NCI-H146 treated with DMSO at 0.1 percent for 48 hours (cell line): ENCODE results near the gene CES4A.
"Not testable (repeated sequence)": the region's sequence is repeated elsewhere in the genome, so short reads cannot be mapped to it uniquely, and the experiment has no call there.

Experiments used
- DNase-seq: peaks from one replicate; lab custom pipeline; 2025; ENCODE audit not compliant: unreplicated experiment; lab: John Stamatoyannopoulos, UW

Gene CES4A

DNA sequence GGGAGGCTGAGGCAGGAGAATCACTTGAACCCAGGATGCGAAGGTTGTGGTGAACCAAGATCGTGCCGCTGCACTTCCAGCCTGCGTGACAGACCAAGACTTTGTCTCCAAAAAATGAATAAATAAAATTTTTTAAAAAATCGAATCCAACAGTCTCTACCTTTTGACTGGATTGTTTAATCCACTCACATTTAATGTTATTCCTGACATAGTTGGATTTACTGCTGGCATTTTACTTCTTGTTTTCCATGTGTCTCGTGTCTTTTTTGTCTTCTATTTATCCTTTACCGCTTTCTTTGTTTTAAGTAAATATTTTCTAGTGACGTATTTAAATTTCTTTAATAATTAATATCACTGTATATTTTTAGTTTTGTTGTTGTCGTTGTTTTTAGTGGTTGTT is 5.4 kb upstream of the CES4A start:
- DNase-seq: no peak

GRCh38 chr16:66984892-66985311 is 3.5 kb upstream of the CES4A start:
- no peak for DNase-seq

- DNase-seq: no peak
These were observed 1.8 kb upstream of the CES4A start for GRCh38 chr16:66986559-66986958.

DNA sequence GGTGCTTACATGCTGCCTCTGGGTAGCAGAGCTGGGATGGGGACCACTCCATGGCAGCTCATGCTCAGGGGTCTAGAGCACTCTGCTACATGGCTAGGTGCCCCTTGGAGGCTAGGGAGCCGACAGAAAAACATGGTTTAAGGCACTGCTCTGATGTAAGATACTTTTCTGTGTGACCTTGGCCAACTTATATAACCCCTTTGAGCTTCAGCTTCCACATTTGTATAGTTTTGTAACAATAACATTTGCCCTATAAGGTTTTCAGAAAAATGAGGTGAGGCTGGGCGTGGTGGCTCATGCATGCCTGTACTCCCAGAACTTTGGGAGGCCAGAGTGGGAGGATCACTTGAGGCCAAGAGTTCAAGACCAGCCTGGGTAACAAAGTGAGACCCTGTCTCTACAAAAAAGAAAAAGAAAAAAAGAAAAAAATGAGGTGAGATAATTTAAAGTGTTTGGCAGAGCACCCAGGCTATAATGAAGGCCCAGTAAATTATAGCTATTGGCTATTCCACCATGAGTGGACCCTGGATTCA is 3.2 kb downstream of the CES4A start:
- no peak for DNase-seq

DNA sequence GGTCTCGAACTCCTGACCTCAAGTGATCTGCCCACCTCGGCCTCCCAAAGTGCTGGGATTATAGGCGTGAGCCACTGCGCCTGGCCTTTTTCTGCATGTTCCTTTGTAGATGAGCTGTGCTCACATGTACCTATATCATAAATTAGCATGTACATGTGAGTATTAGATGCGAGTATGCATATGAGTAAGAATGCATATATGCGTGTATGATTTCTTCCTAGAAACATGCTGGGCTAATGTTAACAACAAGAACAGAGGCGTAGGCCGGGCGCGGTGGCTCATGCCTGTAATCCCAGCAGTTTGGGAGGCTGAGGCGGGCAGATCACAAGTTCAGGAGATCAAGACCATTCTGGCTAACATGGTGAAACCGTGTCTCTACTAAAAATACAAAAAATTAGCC is 5.2 kb downstream of the CES4A start:
- not testable (repeated sequence) for DNase-seq

DNA sequence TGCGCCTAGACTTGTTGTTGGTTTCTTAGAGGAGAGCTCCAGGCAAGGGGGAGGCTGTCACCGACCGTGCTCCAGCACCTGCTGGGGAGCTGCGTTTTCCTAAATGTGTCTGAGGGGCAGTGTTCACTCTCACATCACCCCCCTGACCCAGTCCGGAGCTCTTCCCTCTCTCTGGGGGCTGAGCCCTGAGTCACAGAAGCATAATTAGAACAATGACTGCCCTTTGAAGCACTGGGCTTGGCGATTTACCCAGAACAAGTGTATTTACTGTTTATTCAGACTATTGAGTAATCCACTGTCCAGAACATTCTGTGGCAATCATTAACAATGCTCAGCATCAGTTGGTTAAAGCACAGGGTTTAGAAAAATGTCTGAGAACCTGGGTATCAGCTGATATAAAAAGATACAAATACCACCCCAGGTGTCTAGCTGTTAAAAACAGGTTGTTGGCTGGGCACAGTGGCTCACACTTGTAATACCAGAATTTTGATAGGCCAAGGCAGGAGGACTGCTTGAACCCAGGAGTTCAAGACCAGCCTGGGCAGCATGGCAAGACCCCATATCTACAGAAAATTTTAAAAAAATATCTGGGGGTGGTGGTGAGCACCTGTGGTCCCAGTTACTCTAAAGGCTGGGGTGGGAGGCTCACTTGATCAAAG is 8.1 kb downstream of the CES4A start:
- DNase-seq: no peak

DNA sequence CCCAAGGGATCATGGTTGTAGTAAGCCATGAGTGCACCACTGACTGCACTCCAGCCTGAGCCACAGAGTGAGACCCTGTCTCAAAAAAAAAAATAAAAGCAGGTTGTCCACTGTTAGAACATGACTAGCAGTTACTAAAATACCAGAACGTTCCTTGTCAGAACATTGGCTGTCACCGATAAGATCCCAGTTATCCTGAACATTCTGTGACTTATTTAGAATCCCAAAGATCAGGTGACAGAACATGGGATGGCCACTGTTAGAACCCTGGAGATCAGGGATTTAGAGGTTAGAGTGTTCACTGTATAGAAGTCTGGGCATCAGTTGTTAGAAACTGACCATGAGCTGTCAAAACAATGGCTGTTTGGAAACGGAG is 8.6 kb downstream of the CES4A start:
- DNase-seq: no peak

GRCh38 chr16:67000384-67001351 is 12.3 kb downstream of the CES4A start:
- DNase-seq: peak; percentile 36

- DNase-seq: no peak
These were observed 13.3 kb downstream of the CES4A start for GRCh38 chr16:67001726-67002125.

DNA sequence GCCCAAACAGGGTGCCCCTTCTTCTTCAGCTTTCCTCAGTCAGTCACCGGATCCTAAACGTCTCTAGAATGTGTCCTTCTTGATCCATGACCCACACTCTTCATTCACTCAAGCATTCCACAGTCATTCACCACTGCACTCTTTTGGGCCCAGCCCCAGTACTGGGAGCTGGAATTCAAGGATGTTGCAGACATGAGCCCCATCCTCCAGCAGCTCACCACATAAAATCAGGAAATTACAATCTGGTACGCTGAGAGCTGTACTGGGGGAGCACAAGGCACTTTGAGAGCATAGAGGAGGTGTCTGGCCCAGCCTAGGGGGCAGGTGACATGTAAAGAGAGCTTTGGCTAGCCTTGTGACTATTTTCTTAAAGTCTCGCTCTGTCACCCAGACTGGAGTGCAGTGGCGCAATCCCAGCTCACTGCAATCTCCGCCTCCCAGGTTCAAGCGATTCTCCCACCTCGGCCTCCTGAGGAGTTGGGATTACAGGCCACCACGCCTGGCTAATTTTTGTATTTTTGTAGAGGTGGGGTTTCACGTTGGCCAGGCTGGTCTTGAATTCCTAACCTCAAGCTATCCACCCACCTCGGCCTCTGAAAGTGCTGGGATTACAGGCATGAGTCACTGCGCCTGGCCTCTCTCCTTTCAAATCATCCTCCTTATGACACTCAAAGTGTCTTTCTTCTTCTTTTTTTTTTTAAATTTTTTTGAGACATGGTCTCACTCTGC is 18.7 kb downstream of the CES4A start:
- no peak for DNase-seq

- no peak for DNase-seq
These were observed 20.8 kb downstream of the CES4A start for GRCh38 chr16:67009158-67009557.

- DNase-seq: no peak
These were observed 22.9 kb downstream of the CES4A start for GRCh38 chr16:67011274-67011673.

- peak; percentile 5 for DNase-seq
These were observed 24.9 kb downstream of the CES4A start for GRCh38 chr16:67013233-67013822.

DNA sequence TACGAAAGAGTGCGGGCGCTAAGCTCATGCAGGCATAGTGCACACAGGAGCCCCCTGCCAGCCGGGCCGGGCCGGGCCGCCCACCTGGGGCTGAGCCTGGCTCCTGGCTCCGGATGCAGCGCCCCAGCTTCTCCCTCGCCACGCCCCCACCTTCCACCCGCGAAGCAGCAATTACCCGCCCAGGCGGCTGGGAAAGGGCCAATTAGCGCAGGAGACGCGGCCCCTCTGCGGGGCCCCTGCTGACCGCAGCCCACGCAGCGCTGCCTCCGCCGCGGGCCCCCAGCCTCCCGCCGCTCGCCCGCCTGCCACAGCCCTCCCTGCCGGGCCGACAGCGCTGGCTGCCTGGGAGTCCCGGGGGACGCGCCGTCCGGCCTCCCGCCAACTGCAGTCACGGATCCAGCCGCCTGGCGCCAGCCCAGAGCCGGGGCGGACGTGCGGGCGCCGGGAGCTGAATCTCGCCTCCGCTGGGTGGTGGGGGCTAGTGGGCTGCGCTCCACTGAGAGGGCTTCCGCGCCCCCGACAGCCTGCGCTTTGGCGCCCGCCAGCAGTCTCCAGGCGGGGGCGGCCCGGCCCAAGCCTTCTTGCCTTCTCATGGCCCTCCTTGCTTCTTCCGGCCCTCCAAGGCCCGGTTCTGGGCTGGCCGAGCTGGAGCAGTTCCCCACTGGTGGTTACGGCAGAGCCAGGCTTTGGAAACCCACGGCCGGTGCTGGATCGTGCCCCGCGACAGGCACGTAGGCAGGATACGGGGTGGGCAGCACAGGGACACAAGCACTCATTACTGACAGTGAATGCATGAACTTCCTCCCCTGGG is 25.6 kb downstream of the CES4A start:
- DNase-seq: peak; percentile 9

DNA sequence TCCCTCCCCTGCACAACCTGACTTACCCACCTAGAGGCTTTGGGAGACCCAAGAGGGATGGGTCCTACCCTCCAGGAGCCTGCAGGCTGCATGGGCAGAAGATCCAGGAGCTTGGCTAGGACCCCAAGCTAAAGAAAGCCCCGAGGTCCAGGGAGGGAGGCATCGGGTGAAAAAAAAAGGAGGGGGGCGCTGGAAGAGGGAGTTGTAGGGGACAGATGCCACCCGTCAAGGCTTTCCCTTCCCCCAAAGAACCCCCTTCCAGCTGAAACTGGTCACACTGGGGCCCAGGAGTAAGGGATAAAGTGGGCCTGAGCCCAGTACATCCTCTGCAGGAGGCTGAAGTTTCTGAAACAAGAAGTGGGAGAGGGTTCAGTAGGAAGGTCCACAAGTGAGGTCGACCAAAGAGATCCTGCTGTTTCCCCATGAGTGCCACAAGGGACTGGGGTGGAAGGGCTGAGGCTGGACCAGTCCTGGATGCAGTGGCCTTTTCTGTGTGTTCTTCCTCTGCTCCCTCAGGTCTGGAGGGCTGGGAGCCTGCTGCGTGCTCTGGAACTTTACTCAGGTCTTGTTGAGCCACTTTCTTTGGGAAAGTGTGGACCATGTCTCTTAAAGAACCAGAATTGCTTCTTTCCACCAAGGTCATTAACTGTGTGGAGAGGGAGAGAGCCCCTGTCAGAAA is 26.4 kb downstream of the CES4A start:
- DNase-seq: peak; percentile 0

- peak; percentile 2 for DNase-seq
These were observed 26.9 kb downstream of the CES4A start for GRCh38 chr16:67015313-67015731.

GRCh38 chr16:67016143-67016542 is 27.8 kb downstream of the CES4A start:
- DNase-seq: no peak

- DNase-seq: no peak
These were observed 28.5 kb downstream of the CES4A start for GRCh38 chr16:67016681-67017420.

DNA sequence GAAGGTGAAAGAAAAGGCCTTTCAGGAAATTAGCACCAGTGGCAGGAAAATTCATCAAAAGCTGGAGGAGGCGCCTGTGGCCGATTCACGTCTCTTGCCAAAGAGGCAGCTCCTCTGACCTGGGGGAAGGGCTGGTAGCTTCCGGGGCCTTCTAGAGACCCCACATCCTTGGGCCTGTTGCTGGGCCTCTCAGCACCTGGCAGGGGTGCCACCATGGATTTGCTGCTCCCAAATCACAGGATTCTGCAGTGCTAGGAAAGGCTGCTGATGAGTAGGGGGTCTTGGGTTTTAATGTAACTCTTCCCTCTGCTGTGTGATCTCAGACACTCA is 29.0 kb downstream of the CES4A start:
- no peak for DNase-seq
